Caco-2 (cell line): ENCODE data around the gene BABAM2. TPM values are rescaled to one million over a fixed set of nuclear protein-coding genes. Genes with fewer than 3 reads are reported as not detected.

ENCODE experiments used
- BruUV-seq: library from RNA; stranded (reverse); fragments of 400-500 nt; replicated peaks from 2 replicates; lab custom pipeline; 2021; lab: Mats Ljungman, UMichigan
- CTCF ChIA-PET: fragments of 300-600 bp; sonication (Branson Sonifier 250); formaldehyde crosslinking; loops from one replicate; lab custom pipeline; 2022; ENCODE audit warnings: antibody characterized with exemption; lab: Charles Lee
- POLR2A ChIA-PET: fragments of 300-600 bp; sonication (Branson Sonifier 250); formaldehyde crosslinking; loops from one replicate; lab custom pipeline; 2022; ENCODE audit warnings: antibody characterized with exemption; lab: Charles Lee
- DNase-seq, 2 experiments: peaks; one replicate each; pipeline versions ENCODE4 v3.0.0 to v3.0.0-alpha.2; 2020 to 2022
- H3K27me3 ChIP-seq: replicated peaks from 2 replicates; pipeline ENCODE4 v1.6.0; 2011; ENCODE audit warnings: low read length; ENCODE audit not compliant: control insufficient read depth, insufficient read depth
- H3K36me3 ChIP-seq: 2 replicates; pipeline ENCODE4 v1.5.1; 2011; ENCODE audit warnings: low read length; ENCODE audit not compliant: control insufficient read depth, insufficient read depth
- H3K4me1 ChIP-seq: fragments of 250-450 bp; sonication (Bioruptor Pico); 2 replicates; pipeline ENCODE4 v1.5.1; 2020; ENCODE audit warnings: mild to moderate bottlenecking
- H3K4me3 ChIP-seq: 2 replicates; pipeline ENCODE4 v1.5.1; 2011; ENCODE audit warnings: low read depth, mild to moderate bottlenecking, control low read depth, low read length
- H3K9me3 ChIP-seq: fragments of 250-450 bp; sonication (Bioruptor Pico); 2 replicates; pipeline ENCODE4 v1.5.1; 2020; ENCODE audit warnings: mild to moderate bottlenecking, moderate library complexity
- H3K27ac Mint-ChIP-seq: one replicate; pipeline ENCODE4 v1.8.0; 2022; ENCODE audit warnings: mixed read lengths; ENCODE audit not compliant: unreplicated experiment
- H3K27me3 Mint-ChIP-seq: one replicate; pipeline ENCODE4 v1.8.0; 2022; ENCODE audit warnings: mixed read lengths; ENCODE audit not compliant: insufficient read depth, unreplicated experiment
- H3K36me3 Mint-ChIP-seq: one replicate; pipeline ENCODE4 v1.8.0; 2022; ENCODE audit warnings: mild to moderate bottlenecking, mixed read lengths; ENCODE audit not compliant: insufficient read depth, unreplicated experiment
- H3K4me1 Mint-ChIP-seq: one replicate; pipeline ENCODE4 v1.8.0; 2022; ENCODE audit warnings: low read depth, mixed read lengths; ENCODE audit not compliant: unreplicated experiment
- H3K4me3 Mint-ChIP-seq: one replicate; pipeline ENCODE4 v1.8.0; 2022; ENCODE audit warnings: mild to moderate bottlenecking, moderate library complexity, mixed read lengths; ENCODE audit not compliant: unreplicated experiment
- H3K9me3 Mint-ChIP-seq: one replicate; pipeline ENCODE4 v1.8.0; 2022; ENCODE audit warnings: mixed read lengths; ENCODE audit not compliant: unreplicated experiment
- CTCF ChIP-seq, 2 experiments: fragments of 200-600 bp in 1 of 2; IDR thresholded peaks; 1 replicate in 1 of 2; 2 replicates in 1 of 2; pipeline versions ENCODE4 v1.5.1 to v1.8.0; 2011 to 2022; ENCODE audit warnings: antibody characterized with exemption in 1 of 2, control low read depth in 1 of 2, inconsistent platforms in 1 of 2, low read depth in 1 of 2, low read length in 1 of 2, mild to moderate bottlenecking in 1 of 2, moderate library complexity in 1 of 2; ENCODE audit not compliant: insufficient read depth in 1 of 2, severe bottlenecking in 1 of 2, unreplicated experiment in 1 of 2
- intact Hi-C: fragments of 100-400 bp; cut with micrococcal nuclease; formaldehyde crosslinking; loops from one replicate; pipeline ENCODE4 v1.10.0; 2022; ENCODE audit not compliant: unreplicated experiment
- microRNA-seq: library from miRNA; unstranded; fragments of <30 nt; microRNA quantifications from one replicate; pipeline ENCODE4 v1.2.0, GENCODE V29; 2022
- total RNA-seq: library from RNA; stranded (reverse); gene quantifications from 2 replicates; pipeline ENCODE4 v1.2.3, GENCODE V29; 2022

The BABAM2 gene
- total RNA-seq, 1 experiment from 2014 or later: 57.3 TPM

- ChIA-PET POLR2A (no interaction called here), CTCF (interaction anchor here (0.8 kb wide), 1 partner anchor 148 kb away, joined by 3 read pairs; no protein-coding TSS in a partner anchor)
- no peak for TF ChIP-seq CTCF (IDR thresholded peaks at IDR 0.05; ENCODE audit: insufficient read depth in 1 of 2, low read depth in 1 of 2, low read length in 1 of 2, severe bottlenecking in 1 of 2, unreplicated experiment in 1 of 2)
- H3K36me3 ChIP-seq: no peaks in the 10 kb centered on the region; the same call in 1 of the 2 replicates
- no TSS peak for BruUV-seq
- peaks cover 19% of the 10 kb centered on the region for H3K36me3 Mint-ChIP-seq
- H3K4me1 Mint-ChIP-seq: peaks cover 27% of the 10 kb centered on the region
- no peaks in the 10 kb centered on the region for H3K27me3 ChIP-seq
- no peaks in the 10 kb centered on the region for H3K9me3 Mint-ChIP-seq
- peaks cover 35% of the 10 kb centered on the region for H3K4me1 ChIP-seq
- no peak overlapping the region for H3K4me3 Mint-ChIP-seq
- H3K4me3 ChIP-seq: no peak overlapping the region
- no peak overlapping the region for H3K27ac Mint-ChIP-seq
- no peaks in the 10 kb centered on the region for H3K9me3 ChIP-seq
- H3K27me3 Mint-ChIP-seq: no peaks in the 10 kb centered on the region
- intact Hi-C loops: no loop called here
- no peak for DNase-seq
These were observed 496.8 kb downstream of the BABAM2 start for GRCh38 chr2:28387082-28387960.

Small RNA genes lying within 50 kb of the gene (microRNA-seq; reads per million reads assigned to microRNA genes)
- gene MIR4263: not detected

Other genes with a start within 250 kb of the BABAM2 start
- gene SUPT7L, start 227.1 kb upstream of the BABAM2 start, total RNA-seq: 42.4 and 43.5 TPM in 2 replicates
- 33.8 and 34.3 TPM in 2 replicates for gene SLC4A1AP, start 226.8 kb upstream of the BABAM2 start, total RNA-seq
- gene MRPL33, start 119.0 kb upstream of the BABAM2 start, total RNA-seq: 84.9 and 89.5 TPM in 2 replicates
- gene RBKS, start 342 bp upstream of the BABAM2 start, total RNA-seq: 7.1 and 7.4 TPM in 2 replicates